GM19099 (cell line): Measurements from ENCODE around the gene CR2.

ENCODE experiments used
- POLR2A ChIP-seq: IDR thresholded peaks from 3 replicates; pipeline ENCODE4 v1.6.1; 2011; ENCODE audit warnings: low read depth; ENCODE audit not compliant: insufficient read length; ENCODE audit errors: extremely low read depth

Gene CR2

GRCh38 chr1:207454046-207454964 lies at the start of gene CR2:
Gene CR2 (plus strand): TSS chr1:207454328. CDS start chr1:207454419, 91 bp downstream.
- TF ChIP-seq POLR2A = peak; percentile 89

GRCh38 chr1:207404849-207405525 lies 49.1 kb upstream of the CR2 start:
- no peak for TF ChIP-seq POLR2A

- no peak for TF ChIP-seq POLR2A
Measured at GRCh38 chr1:207405814-207406213, 48.3 kb upstream of the CR2 start.

GRCh38 chr1:207407655-207408260 lies 46.4 kb upstream of the CR2 start:
- no peak for TF ChIP-seq POLR2A

- TF ChIP-seq POLR2A = no peak
Measured at GRCh38 chr1:207412845-207413244, 41.3 kb upstream of the CR2 start.

GRCh38 chr1:207414606-207415108 lies 39.5 kb upstream of the CR2 start:
- peak; percentile 37 for TF ChIP-seq POLR2A

- no peak for TF ChIP-seq POLR2A
Measured at GRCh38 chr1:207417076-207417475, 37.1 kb upstream of the CR2 start.

GRCh38 chr1:207418351-207418750 lies 35.8 kb upstream of the CR2 start:
- TF ChIP-seq POLR2A = no peak

GRCh38 chr1:207420109-207420508 lies 34.0 kb upstream of the CR2 start:
- no peak for TF ChIP-seq POLR2A

GRCh38 chr1:207421078-207421477 lies 33.0 kb upstream of the CR2 start:
- no peak for TF ChIP-seq POLR2A

- TF ChIP-seq POLR2A = no peak
Measured at GRCh38 chr1:207423560-207424292, 30.4 kb upstream of the CR2 start.

GRCh38 chr1:207424570-207425131 lies 29.5 kb upstream of the CR2 start:
- peak; percentile 15 for TF ChIP-seq POLR2A

GRCh38 chr1:207427832-207428585 lies 26.1 kb upstream of the CR2 start:
- no peak for TF ChIP-seq POLR2A

- TF ChIP-seq POLR2A = no peak
Measured at GRCh38 chr1:207428783-207429182, 25.3 kb upstream of the CR2 start.
